ENCODE measurements around the gene CAPN15.

The CAPN15 gene

DNA sequence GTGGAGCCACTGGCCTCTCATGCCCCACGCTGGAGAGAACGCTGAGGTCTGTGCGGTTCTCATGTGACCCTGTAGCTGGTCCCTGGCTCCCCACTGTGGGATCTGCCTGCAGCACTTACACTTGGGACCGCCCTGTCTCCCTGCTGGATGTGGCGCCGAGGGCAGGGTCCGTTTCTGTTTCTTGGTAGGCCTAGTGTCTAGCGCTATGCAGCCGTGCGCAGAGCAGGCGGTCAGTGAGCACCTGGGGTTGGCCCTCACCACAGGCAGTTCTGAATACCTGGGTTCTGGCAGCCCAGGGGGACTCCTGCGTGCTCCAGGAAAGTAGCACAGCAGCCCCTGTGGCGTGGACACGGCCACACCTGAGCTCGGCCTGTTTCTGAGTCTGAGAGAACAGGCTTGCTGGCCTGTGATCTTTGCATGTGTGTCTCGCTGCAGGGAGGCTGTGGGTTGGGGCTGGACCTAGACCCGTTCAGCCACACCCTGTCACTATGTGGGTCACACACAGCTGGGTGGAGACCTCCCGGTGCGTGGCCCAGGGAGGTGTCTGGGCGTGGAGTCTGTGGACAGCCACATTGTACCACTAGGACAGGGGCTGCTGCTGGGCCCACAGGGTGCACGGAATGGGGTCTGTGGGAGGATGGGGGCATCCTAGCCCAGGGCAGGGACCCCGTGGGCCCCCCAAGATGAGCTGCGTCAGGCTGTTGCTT, 2.8 kb downstream of the CAPN15 start:
- TF ChIP-seq POLR2A (IDR thresholded peaks at IDR 0.05; ENCODE audit: low read depth, low read length) = no peak
- TF ChIP-seq TAF1 (IDR thresholded peaks at IDR 0.05; ENCODE audit: borderline replicate concordance, low read depth, low read length) = no peak
- no peak for TF ChIP-seq POLR2AphosphoS5 (IDR thresholded peaks at IDR 0.05; ENCODE audit: low read depth, low read length)
- FAIRE-seq (no peak), DNase-seq (ENCODE audit: insufficient read length) (no peak)

DNA sequence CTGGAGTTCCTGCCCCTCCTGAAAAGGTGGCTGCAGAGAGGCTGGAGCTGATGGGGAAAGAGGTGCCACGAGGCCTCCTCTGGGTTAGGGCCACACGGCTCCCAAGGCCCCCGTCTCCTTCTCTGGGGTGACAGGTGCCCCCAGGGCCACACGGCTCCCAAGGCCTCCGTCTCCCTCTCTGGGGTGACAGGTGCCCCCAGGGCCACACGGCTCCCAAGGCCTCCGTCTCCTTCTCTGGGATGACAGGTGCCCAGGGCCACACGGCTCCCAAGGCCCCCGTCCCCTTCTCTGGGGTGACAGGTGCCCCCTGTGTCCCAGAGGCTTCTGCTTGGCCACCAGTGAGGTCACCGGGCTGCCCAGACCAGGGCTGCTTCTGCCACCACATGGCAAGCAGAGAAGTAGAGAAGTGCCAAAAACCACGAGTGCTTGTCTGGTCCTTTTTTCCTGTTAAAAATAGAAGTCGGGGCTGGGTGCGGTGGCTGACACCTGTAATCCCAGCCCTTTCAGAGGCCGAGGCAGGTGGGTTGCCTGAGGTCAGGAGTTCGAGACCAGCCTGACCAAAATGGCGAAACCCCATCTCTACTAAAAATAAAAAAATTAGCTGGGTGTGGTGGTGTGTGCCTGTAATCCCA, 4.1 kb downstream of the CAPN15 start:
- DNase-seq (ENCODE audit: insufficient read length) = no peak
- no peak for FAIRE-seq

DNA sequence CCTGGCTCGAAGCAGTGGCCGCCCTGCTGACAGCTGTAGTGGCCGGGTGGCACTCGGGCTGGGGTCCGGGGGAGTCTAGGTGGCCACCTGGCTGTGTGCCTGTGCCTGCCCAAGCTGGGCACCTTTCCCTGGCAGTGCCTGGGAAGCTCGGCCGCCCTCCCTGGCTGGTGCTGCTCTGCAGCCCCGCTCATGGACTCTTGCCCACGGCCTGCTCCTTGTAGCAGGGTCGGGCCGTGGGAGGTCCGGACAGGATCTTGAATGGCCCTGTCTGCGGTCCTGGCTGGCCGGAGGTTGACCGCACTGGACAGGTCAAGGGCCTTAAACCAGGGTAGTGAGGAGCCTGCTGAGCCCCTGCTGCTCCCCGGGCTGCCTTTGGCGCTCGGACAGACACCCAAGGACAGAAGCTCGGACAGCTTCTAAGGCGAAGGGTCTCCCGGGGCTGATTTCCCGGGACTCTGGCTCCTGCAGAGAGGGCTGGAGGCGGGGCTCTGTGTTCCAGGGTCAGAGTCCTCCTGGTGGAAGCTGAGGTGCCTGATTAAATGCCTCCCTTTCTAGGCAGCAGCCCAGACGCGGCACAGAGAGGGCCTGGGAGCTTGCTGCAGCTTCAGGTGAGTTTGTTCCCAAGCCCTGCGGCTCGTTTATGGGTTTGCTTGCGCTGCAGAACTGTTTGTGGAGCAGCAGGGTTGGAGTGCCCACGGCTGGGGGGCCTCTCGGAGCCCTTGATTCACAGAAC, 6.0 kb downstream of the CAPN15 start:
- FAIRE-seq (no peak), DNase-seq (ENCODE audit: insufficient read length) (no peak)
- no peak for TF ChIP-seq POLR2A (IDR thresholded peaks at IDR 0.05; ENCODE audit: low read depth, low read length)
- no peak for TF ChIP-seq POLR2AphosphoS5 (IDR thresholded peaks at IDR 0.05; ENCODE audit: low read depth, low read length)
- no peak for TF ChIP-seq TAF1 (IDR thresholded peaks at IDR 0.05; ENCODE audit: borderline replicate concordance, low read depth, low read length)

More for the DNA sequence above, 4.1 kb downstream of the CAPN15 start:
- no peak for TF ChIP-seq POLR2AphosphoS5 (IDR thresholded peaks at IDR 0.05; ENCODE audit: low read depth, low read length)
- no peak for TF ChIP-seq POLR2A (IDR thresholded peaks at IDR 0.05; ENCODE audit: low read depth, low read length)
- TF ChIP-seq TAF1 (IDR thresholded peaks at IDR 0.05; ENCODE audit: borderline replicate concordance, low read depth, low read length) = no peak

DNA sequence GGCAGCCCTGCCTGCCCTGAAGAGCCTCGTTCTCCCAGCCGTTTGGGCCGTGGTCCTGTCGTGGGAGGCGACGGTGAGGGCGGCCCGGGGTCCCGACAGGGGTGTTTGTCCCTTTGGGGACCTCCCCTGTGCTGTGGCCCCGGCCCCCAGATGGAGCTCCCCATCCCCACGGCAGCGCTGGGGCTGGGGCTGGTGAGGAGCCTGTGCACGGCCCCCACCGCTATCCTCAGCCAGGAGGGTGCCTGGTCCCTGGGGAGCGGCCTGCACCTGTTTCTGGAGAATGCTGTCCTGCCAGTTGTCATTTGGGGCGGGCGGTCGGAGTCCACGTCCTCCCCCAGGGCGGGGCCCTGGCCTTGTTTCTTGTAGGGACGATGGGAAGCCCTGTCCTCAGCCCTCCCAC, 6.6 kb downstream of the CAPN15 start:
- TF ChIP-seq POLR2A (IDR thresholded peaks at IDR 0.05; ENCODE audit: low read depth, low read length) (no peak), TAF1 (IDR thresholded peaks at IDR 0.05; ENCODE audit: borderline replicate concordance, low read depth, low read length) (no peak), POLR2AphosphoS5 (IDR thresholded peaks at IDR 0.05; ENCODE audit: low read depth, low read length) (no peak)
- no peak for DNase-seq (ENCODE audit: insufficient read length)
- no peak for FAIRE-seq

DNA sequence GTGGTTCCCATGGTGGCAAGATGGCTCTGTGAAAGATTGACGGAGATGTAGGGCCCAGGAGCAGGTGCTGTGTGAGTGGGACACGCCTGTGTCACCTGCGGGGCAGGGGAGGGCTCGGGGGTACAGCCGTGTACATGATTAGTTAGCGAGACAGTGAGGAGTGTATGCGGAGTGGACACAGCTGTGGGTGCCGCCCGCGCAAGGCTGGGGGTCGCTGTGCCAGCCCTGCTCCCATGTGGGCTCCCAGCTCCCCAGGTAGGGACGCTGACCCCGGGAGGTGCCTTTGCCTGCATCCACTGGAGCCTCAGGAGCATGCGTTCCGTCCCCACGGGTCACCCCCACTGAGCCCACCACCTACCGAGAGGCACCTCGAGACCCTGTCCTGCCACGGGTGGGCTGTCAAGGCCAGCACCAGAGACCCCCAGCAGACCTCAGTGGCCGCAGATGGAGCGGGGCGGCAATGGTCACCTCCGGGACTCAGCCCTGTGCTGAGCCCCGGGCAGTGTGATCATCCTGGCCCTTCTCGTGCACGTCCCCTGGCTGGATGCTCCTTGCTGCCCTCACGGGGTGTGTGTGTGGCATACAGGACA, 7.4 kb downstream of the CAPN15 start:
- TF ChIP-seq TAF1 (IDR thresholded peaks at IDR 0.05; ENCODE audit: borderline replicate concordance, low read depth, low read length) (no peak), POLR2A (IDR thresholded peaks at IDR 0.05; ENCODE audit: low read depth, low read length) (no peak), POLR2AphosphoS5 (IDR thresholded peaks at IDR 0.05; ENCODE audit: low read depth, low read length) (no peak)
- no peak for FAIRE-seq
- no peak for DNase-seq (ENCODE audit: insufficient read length)

DNA sequence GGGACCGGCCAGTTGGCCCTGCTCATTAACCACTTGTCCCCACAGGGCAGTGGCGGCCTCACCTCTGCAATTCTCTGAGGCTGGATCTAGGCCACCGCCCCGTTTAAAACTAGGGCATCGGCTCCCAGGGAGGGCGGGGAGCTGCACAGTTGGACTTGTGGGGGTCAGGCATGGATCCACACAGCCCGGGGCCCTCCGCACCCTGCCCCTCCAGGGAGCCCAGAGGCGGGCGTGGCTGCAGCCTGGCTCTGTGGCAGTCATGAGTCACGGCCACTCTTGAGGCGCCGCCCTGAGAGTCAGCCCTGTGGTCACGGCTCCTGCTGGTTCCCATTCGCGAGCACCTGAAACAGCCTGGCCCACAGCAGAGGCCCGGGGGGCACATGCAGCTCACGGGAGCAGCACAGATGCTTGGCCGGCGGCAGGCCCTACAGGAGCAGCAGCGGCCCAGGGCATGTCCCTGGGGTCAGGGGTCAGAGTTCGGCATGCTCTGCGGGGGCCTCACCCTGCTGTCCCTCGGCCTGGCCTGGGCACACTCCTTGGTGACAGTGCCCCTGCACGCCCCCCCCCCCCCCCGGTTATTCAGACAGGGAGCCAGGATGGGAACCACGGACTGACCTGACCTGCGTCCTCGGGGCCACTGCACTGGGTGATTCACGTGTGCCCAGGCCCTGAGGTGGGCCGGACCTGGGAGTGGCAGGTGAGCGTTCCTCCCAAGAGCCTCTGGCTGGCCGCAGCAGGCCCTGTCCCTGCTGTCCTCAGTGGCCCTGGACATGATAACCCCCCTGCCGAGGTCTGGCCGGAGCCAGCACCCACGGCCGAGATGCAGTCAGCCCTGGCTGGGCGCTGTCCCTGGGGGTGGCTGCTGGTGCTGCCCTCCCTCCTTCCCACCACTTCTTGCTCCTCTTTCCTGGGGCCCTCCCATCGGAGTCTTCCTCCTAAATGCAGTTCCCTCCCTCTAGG, 8.2 kb downstream of the CAPN15 start:
- no peak for FAIRE-seq
- TF ChIP-seq POLR2A (IDR thresholded peaks at IDR 0.05; ENCODE audit: low read depth, low read length) (no peak), TAF1 (IDR thresholded peaks at IDR 0.05; ENCODE audit: borderline replicate concordance, low read depth, low read length) (no peak), POLR2AphosphoS5 (IDR thresholded peaks at IDR 0.05; ENCODE audit: low read depth, low read length) (no peak)
- no peak for DNase-seq (ENCODE audit: insufficient read length)

DNA sequence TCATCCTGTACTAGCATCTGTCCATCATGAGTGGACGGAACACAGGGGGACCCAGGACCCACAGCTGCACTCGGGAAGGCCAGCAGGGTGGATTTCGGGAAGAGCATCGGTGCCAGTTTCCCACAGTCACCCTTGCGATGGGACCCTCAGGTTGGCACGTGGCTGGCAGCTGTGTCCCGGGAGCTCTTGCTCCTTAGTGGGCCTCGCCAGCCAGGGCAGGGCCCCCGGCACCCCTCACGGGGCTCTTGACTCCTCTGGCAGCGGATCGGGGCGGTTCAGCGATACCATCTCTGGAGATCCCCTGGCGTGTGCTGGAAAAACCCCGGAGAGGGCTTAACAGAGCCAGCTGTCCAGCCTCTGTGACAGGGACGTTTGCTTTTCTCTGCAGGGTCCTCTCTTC, 9.2 kb downstream of the CAPN15 start:
- TF ChIP-seq POLR2A (IDR thresholded peaks at IDR 0.05; ENCODE audit: low read depth, low read length) (no peak), POLR2AphosphoS5 (IDR thresholded peaks at IDR 0.05; ENCODE audit: low read depth, low read length) (no peak), TAF1 (IDR thresholded peaks at IDR 0.05; ENCODE audit: borderline replicate concordance, low read depth, low read length) (no peak)
- no peak for DNase-seq (ENCODE audit: insufficient read length)
- FAIRE-seq = no peak

DNA sequence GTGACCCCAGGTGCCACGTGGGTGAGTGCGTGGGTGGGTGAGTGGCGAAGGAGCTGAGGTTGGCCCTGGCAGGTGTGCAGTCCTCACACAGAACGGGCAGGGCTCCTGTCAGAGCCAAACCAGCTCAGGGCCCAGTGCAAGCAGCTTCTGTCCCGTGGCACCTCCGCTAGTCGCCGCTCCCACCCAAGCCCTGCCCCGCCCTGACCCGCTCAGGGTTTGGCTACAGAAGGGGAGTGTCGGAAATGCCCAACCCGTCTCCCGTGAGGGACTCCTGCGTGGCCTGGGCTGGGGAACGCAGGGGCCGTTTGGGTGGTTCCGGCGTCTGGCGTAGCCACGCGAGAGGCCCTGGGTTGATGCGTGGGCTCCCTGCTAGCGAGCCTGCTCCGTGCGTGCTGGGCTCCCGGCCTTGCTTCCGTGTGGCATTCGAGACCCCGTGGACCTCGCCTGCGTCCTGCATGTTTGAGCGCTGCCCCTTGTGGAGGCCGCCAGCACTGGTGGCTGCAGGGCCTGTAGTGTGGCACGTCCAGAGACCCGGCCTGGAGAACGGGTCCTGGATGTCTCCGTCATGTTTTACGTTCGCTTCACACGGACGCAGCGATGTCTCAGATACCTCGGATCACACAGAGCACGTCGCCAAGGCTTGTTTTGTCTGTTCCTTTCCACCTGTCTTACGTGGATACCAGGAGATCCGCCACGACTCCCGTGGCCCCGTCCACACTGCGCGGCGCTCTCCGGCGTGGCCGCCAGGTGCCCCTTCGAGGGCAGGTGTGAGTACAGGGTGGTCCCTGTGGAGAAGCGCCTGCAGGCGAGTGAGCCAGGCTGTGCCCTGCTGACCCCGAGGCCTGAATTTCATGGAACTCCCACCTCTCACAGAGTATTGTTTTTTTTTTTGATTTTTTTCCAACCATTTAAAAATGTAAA, 10.2 kb downstream of the CAPN15 start:
- no peak for TF ChIP-seq POLR2AphosphoS5 (IDR thresholded peaks at IDR 0.05; ENCODE audit: low read depth, low read length)
- TF ChIP-seq POLR2A (IDR thresholded peaks at IDR 0.05; ENCODE audit: low read depth, low read length) = no peak
- no peak for TF ChIP-seq TAF1 (IDR thresholded peaks at IDR 0.05; ENCODE audit: borderline replicate concordance, low read depth, low read length)
- DNase-seq (ENCODE audit: insufficient read length) (no peak), FAIRE-seq (no peak)

DNA sequence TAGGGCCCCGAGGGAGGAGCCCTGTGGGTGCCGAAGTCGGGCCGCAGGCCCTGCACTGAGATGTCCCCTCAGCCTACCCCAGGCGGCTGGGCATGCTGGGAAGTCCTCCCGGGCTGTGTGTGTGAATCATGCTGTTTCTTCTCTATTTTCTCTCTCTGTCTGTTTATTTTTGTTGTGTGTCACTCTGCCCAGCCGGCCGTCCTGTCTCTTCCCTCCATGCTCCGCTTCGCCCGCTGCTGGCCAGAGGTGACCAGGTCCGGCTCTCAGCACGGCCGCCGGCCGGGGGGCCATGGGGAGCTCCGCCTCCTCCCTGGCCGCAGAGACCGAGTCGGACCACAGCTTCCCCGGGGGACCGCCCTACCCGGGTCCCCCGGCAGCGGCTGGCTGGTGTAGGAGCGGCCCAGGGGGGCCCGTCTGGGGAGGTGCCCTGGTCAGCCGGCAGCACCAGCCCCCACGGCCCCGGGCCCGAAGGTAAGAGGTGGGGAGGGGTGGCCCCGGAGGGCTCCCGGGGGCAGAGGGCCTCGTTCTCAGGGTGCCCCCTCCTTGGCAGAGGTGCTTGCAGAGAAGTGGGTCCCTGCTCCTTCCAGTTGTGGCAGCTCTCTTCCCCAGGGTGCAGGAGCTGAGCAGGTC, 12.5 kb downstream of the CAPN15 start:
- TF ChIP-seq TAF1 (IDR thresholded peaks at IDR 0.05; ENCODE audit: borderline replicate concordance, low read depth, low read length) (no peak), POLR2AphosphoS5 (IDR thresholded peaks at IDR 0.05; ENCODE audit: low read depth, low read length) (no peak), POLR2A (IDR thresholded peaks at IDR 0.05; ENCODE audit: low read depth, low read length) (no peak)
- DNase-seq (ENCODE audit: insufficient read length) (no peak), FAIRE-seq (no peak)
